Mesothelial cell of epicardium (in vitro differentiated cells): ENCODE results near the gene IFT172. TPM values are rescaled to one million over a fixed set of nuclear protein-coding genes. Genes with fewer than 3 reads are reported as not detected.

Experiments used
- DNase-seq, 2 experiments: peaks; one replicate each; pipeline ENCODE4 v3.0.0; 2021; ENCODE audit warnings: low spot score in 2 of 2; ENCODE audit not compliant: unreplicated experiment in 2 of 2
- H3K27ac Mint-ChIP-seq: 2 replicates; pipeline ENCODE4 v1.8.0; 2021; ENCODE audit warnings: mixed read lengths
- H3K27me3 Mint-ChIP-seq: 2 replicates; pipeline ENCODE4 v1.8.0; 2021; ENCODE audit warnings: low read depth, mixed read lengths
- H3K36me3 Mint-ChIP-seq: 2 replicates; pipeline ENCODE4 v1.8.0; 2021; ENCODE audit warnings: mixed read lengths
- H3K4me1 Mint-ChIP-seq: 2 replicates; pipeline ENCODE4 v1.8.0; 2021; ENCODE audit warnings: mixed read lengths
- H3K4me3 Mint-ChIP-seq: 2 replicates; pipeline ENCODE4 v1.8.0; 2021; ENCODE audit warnings: mild to moderate bottlenecking, moderate library complexity, mixed read lengths
- H3K9me3 Mint-ChIP-seq: 2 replicates; pipeline ENCODE4 v1.8.0; 2021; ENCODE audit warnings: mixed read lengths
- CTCF ChIP-seq: fragments of 200-600 bp; sonication (generic); IDR thresholded peaks from one replicate; pipeline ENCODE4 v1.5.0; 2021; ENCODE audit warnings: antibody characterized with exemption; ENCODE audit not compliant: unreplicated experiment
- total RNA-seq: library from RNA; stranded (reverse); gene quantifications from 3 replicates; pipeline ENCODE4 v1.2.1, GENCODE V29; 2021

IFT172 gene
- total RNA-seq, 1 donor from 2014 or later, result 68.0 TPM

- H3K27ac Mint-ChIP-seq, result peak within 1 kb of the TSS; percentile 55
- peak within 1 kb of the TSS; percentile 60 for H3K4me3 Mint-ChIP-seq
- peak; percentile 64 for TF ChIP-seq CTCF
- H3K27me3 Mint-ChIP-seq, result no peaks in the 10 kb centered on the region
- peaks cover 42% of the 10 kb centered on the region for H3K36me3 Mint-ChIP-seq
- H3K4me1 Mint-ChIP-seq, result peaks cover 13% of the 10 kb centered on the region
- no peaks in the 10 kb centered on the region for H3K9me3 Mint-ChIP-seq
- DNase-seq, result peak; percentile 64 to 81
These were observed 47.3 kb downstream of the IFT172 start, which contains the start of gene KRTCAP3 for GRCh38 chr2:27441958-27442919. Gene KRTCAP3, plus strand, starts transcription at chr2:27442381. Its CDS starts 32 bp downstream, at chr2:27442413.

- no peaks in the 10 kb centered on the region for H3K27me3 Mint-ChIP-seq
- no peak overlapping the region for H3K4me3 Mint-ChIP-seq
- peaks cover 13% of the 10 kb centered on the region for H3K4me1 Mint-ChIP-seq
- no peaks in the 10 kb centered on the region for H3K9me3 Mint-ChIP-seq
- TF ChIP-seq CTCF, result no peak
- no peak overlapping the region for H3K27ac Mint-ChIP-seq
- DNase-seq, result no peak
- peaks cover 47% of the 10 kb centered on the region for H3K36me3 Mint-ChIP-seq
These were observed 48.2 kb downstream of the IFT172 start for GRCh38 chr2:27441226-27441926.

- no peaks in the 10 kb centered on the region for H3K9me3 Mint-ChIP-seq
- DNase-seq, result no peak
- H3K27me3 Mint-ChIP-seq, result no peaks in the 10 kb centered on the region
- no peak overlapping the region for H3K27ac Mint-ChIP-seq
- H3K36me3 Mint-ChIP-seq, result peaks cover 58% of the 10 kb centered on the region
- H3K4me1 Mint-ChIP-seq, result peaks cover 8% of the 10 kb centered on the region
- no peak overlapping the region for H3K4me3 Mint-ChIP-seq
- no peak for TF ChIP-seq CTCF
These were observed 53.9 kb downstream of the IFT172 start for GRCh38 chr2:27435628-27436027.

- Mint-ChIP-seq H3K27me3 (no peaks in the 10 kb centered on the region), H3K4me3 (no peak overlapping the region), H3K9me3 (no peaks in the 10 kb centered on the region), H3K27ac (peak overlapping the region; percentile 65), H3K36me3 (peaks cover 33% of the 10 kb centered on the region), H3K4me1 (peaks cover 28% of the 10 kb centered on the region)
- TF ChIP-seq CTCF, result no peak
- DNase-seq, result no peak
These were observed 58.1 kb downstream of the IFT172 start for GRCh38 chr2:27431395-27431794.

GRCh38 chr2:27428978-27429541 is 60.5 kb downstream of the IFT172 start:
- Mint-ChIP-seq H3K27ac (peak overlapping the region; percentile 98), H3K27me3 (no peaks in the 10 kb centered on the region), H3K4me1 (peaks cover 29% of the 10 kb centered on the region), H3K9me3 (no peaks in the 10 kb centered on the region), H3K4me3 (peak overlapping the region; percentile 99), H3K36me3 (peaks cover 11% of the 10 kb centered on the region)
- no peak for TF ChIP-seq CTCF
- peak; percentile 45 to 80 for DNase-seq
